NCI-H82 (cell line): ENCODE results near the gene VDR.
"Not testable (repeated sequence)": the region's sequence is repeated elsewhere in the genome, so short reads cannot be mapped to it uniquely, and the experiment has no call there.

Experiments
- DNase-seq: peaks from one replicate; lab custom pipeline; 2025; lab: John Stamatoyannopoulos, UW

The VDR gene

GRCh38 chr12:47812797-47813510 is 91.8 kb downstream of the VDR start:
- DNase-seq = no peak

GRCh38 chr12:47811581-47812484 is 93.0 kb downstream of the VDR start:
- DNase-seq = no peak

- DNase-seq = no peak
These were observed 93.8 kb downstream of the VDR start for GRCh38 chr12:47811072-47811396.

- DNase-seq = not testable (repeated sequence)
These were observed 95.3 kb downstream of the VDR start for GRCh38 chr12:47809518-47809917.

- DNase-seq = no peak
These were observed 96.0 kb downstream of the VDR start for GRCh38 chr12:47808574-47809365.

- peak; percentile 17 for DNase-seq
These were observed 96.7 kb downstream of the VDR start for GRCh38 chr12:47808050-47808449.

GRCh38 chr12:47807338-47807737 is 97.5 kb downstream of the VDR start:
- DNase-seq = no peak

- DNase-seq = no peak
These were observed 99.4 kb downstream of the VDR start for GRCh38 chr12:47805417-47805816.

- DNase-seq = no peak
These were observed 100.6 kb downstream of the VDR start for GRCh38 chr12:47804171-47804570.

GRCh38 chr12:47803191-47803875 is 101.5 kb downstream of the VDR start:
- DNase-seq = no peak

- DNase-seq = peak; percentile 26
These were observed 102.5 kb downstream of the VDR start for GRCh38 chr12:47802312-47802711.

- no peak for DNase-seq
These were observed 102.9 kb downstream of the VDR start for GRCh38 chr12:47801904-47802246.

GRCh38 chr12:47801170-47801903 is 103.5 kb downstream of the VDR start:
- no peak for DNase-seq

- DNase-seq = no peak
These were observed 104.2 kb downstream of the VDR start for GRCh38 chr12:47800582-47800981.

GRCh38 chr12:47799357-47799955 is 105.3 kb downstream of the VDR start:
- DNase-seq = no peak

- no peak for DNase-seq
These were observed 106.3 kb downstream of the VDR start for GRCh38 chr12:47798382-47798948.

- DNase-seq = peak; percentile 17
These were observed 107.4 kb downstream of the VDR start for GRCh38 chr12:47797441-47797840.

GRCh38 chr12:47795814-47796411 is 108.9 kb downstream of the VDR start:
- DNase-seq = no peak

- DNase-seq = no peak
These were observed 109.5 kb downstream of the VDR start for GRCh38 chr12:47795121-47795813.

- DNase-seq = no peak
These were observed 110.1 kb downstream of the VDR start for GRCh38 chr12:47794679-47795078.
